Astrocyte of the spinal cord (primary cell): Measurements from ENCODE around the gene HDAC4.

Experiments
- DNase-seq: peaks from one replicate; pipeline ENCODE4 v3.0.0; 2011; ENCODE audit warnings: low read depth, low spot score
- H3K4me3 ChIP-seq: 2 replicates; pipeline ENCODE4 v1.5.1; 2011; ENCODE audit warnings: low read depth, mild to moderate bottlenecking, low read length, moderate library complexity
- in situ Hi-C: cut with HindIII; loops from 2 replicates; pipeline ENCODE4 v1.10.0; 2017; ENCODE audit warnings: low sequenced_read_pairs
- TF ChIP-seq, protein P1 (sequence below): IDR thresholded peaks from 2 replicates; pipeline ENCODE4 v1.5.1; 2012; ENCODE audit warnings: low read depth, mild to moderate bottlenecking, low read length, inconsistent platforms

Gene HDAC4

GRCh38 chr2:239124152-239124899 is 276.5 kb downstream of the HDAC4 start:
- TF ChIP-seq, protein P1, sequence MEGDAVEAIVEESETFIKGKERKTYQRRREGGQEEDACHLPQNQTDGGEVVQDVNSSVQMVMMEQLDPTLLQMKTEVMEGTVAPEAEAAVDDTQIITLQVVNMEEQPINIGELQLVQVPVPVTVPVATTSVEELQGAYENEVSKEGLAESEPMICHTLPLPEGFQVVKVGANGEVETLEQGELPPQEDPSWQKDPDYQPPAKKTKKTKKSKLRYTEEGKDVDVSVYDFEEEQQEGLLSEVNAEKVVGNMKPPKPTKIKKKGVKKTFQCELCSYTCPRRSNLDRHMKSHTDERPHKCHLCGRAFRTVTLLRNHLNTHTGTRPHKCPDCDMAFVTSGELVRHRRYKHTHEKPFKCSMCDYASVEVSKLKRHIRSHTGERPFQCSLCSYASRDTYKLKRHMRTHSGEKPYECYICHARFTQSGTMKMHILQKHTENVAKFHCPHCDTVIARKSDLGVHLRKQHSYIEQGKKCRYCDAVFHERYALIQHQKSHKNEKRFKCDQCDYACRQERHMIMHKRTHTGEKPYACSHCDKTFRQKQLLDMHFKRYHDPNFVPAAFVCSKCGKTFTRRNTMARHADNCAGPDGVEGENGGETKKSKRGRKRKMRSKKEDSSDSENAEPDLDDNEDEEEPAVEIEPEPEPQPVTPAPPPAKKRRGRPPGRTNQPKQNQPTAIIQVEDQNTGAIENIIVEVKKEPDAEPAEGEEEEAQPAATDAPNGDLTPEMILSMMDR = no peak
- DNase-seq = no peak
- in situ Hi-C loops = loop anchor here (25.0 kb wide), 1 partner anchor 112 kb away; no protein-coding TSS in a partner anchor
- no peak overlapping the region for H3K4me3 ChIP-seq

GRCh38 chr2:239122421-239123110 is 278.3 kb downstream of the HDAC4 start:
- TF ChIP-seq, protein P1 = no peak
- no peak for DNase-seq
- no peak overlapping the region for H3K4me3 ChIP-seq
- in situ Hi-C loops = loop anchor here (25.0 kb wide), 1 partner anchor 110 kb away; no protein-coding TSS in a partner anchor

GRCh38 chr2:239121600-239122012 is 279.2 kb downstream of the HDAC4 start:
- DNase-seq = no peak
- TF ChIP-seq, protein P1 = no peak
- in situ Hi-C loops = loop anchor here (25.0 kb wide), 1 partner anchor 109 kb away; no protein-coding TSS in a partner anchor
- no peak overlapping the region for H3K4me3 ChIP-seq

DNA sequence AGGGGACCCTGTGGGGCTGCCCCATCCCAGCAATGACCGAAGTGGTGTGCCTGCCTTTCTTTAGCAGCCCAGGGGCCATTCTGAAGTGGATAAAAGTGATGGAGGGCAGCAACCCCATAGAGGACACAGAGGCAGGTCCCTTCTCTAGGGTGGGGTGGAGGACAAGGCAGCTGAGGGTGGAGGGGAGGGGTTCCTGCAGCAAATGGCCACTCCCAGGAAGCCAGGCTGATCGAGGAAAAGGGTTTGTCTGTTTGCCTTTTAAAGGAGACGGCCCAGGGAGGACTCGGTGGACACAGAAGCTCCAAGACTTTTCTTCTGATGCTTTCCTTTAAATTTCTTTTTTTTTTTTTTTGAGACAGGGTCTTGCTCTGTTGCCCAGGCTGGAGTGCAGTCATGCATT is 280.2 kb downstream of the HDAC4 start:
- TF ChIP-seq, protein P1 = no peak
- in situ Hi-C loops = loop anchor here (25.0 kb wide), 1 partner anchor 108 kb away; no protein-coding TSS in a partner anchor
- no peak overlapping the region for H3K4me3 ChIP-seq
- DNase-seq = no peak

DNA sequence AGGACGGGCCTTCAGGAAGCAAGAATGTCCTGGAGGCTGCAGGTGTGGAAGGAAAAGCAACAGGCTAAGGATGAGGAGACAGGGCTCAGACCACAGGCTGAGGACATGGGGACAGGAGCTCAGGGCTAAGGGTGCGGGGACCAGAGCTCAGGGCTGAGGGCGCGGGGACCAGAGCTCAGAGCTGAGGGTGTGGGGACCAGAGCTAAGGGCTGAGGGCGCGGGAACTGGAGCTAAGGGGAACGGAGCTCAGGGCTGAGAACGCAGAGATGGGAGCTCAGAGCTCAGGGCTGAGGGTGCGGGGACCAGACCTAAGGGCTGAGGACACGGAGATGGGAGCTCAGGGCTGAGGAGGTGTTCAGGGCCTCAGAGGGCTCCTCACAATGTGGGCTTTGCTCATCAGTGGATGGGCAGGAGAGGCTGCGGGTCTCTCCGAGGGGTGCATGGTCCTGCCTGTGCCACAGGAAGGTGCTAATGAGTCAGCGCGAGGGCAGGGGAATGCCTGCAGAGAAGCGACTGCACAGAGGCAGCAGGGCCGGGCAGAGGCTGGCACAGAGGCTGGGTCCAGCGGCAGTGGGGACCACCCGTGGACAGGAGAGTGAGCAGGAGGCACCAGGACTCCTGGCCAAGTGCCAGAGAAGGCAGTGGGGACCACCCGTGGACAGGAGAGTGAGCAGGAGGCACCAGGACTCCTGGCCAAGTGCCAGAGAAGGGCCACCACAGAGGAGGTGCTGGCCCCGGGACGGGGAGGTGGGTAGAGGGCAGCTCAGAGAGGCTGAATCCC is 281.3 kb downstream of the HDAC4 start:
- TF ChIP-seq, protein P1 = peak; percentile 16
- no peak overlapping the region for H3K4me3 ChIP-seq
- DNase-seq = no peak
- in situ Hi-C loops = loop anchor here (25.0 kb wide), 1 partner anchor 107 kb away; no protein-coding TSS in a partner anchor

DNA sequence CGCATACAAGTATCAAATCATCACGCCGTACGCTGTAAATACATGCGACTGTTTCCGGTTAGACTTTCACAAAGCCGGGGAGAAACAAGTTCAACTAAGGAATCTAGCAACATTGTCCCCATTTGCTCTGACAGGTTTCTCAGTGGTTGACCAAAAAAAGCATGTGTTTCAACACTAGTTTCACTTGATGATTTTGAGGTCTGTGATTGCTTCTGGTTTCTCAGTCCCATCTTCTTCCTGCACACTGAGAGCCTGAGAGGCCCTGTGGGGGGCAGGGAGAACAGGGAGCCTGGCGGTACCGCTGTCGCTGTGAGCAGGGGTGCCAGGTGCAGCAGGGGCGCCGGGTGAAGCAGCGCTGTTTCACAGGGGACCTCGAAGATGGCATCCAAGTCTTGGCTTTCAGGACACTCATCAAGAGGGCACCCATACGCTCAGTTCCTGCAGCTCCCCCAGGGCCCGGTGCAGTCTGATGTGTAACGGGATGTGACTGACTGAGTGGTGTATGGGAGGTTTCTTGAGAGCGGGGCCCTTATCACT is 282.1 kb downstream of the HDAC4 start:
- TF ChIP-seq, protein P1 = no peak
- no peak for DNase-seq
- in situ Hi-C loops = loop anchor here (25.0 kb wide), 1 partner anchor 106 kb away; no protein-coding TSS in a partner anchor
- H3K4me3 ChIP-seq = no peak overlapping the region
